Calu3 (cell line): ENCODE results near the gene CERT1. TPM values are rescaled to one million over a fixed set of nuclear protein-coding genes. Genes with fewer than 3 reads are reported as not detected.

ENCODE experiments used
- BruUV-seq: library from RNA; stranded (reverse); fragments of 400-500 nt; replicated peaks from 2 replicates; lab custom pipeline; 2021; lab: Mats Ljungman, UMichigan
- CTCF ChIA-PET: fragments of 300-600 bp; sonication (Branson Sonifier 250); formaldehyde crosslinking; loops from one replicate; lab custom pipeline; 2022; ENCODE audit warnings: antibody characterized with exemption; lab: Charles Lee
- DNase-seq: peaks from one replicate; pipeline ENCODE4 v3.0.0; 2022
- H3K27ac Mint-ChIP-seq: one replicate; pipeline ENCODE4 v1.8.0; 2022; ENCODE audit warnings: mixed read lengths; ENCODE audit not compliant: unreplicated experiment
- H3K27me3 Mint-ChIP-seq: one replicate; pipeline ENCODE4 v1.8.0; 2022; ENCODE audit warnings: mixed read lengths; ENCODE audit not compliant: unreplicated experiment
- H3K36me3 Mint-ChIP-seq: one replicate; pipeline ENCODE4 v1.8.0; 2022; ENCODE audit warnings: mild to moderate bottlenecking, moderate library complexity, mixed read lengths; ENCODE audit not compliant: insufficient read depth, unreplicated experiment
- H3K4me1 Mint-ChIP-seq: one replicate; pipeline ENCODE4 v1.8.0; 2022; ENCODE audit warnings: mild to moderate bottlenecking, low read depth, mixed read lengths; ENCODE audit not compliant: unreplicated experiment
- H3K4me3 Mint-ChIP-seq: one replicate; pipeline ENCODE4 v1.8.0; 2022; ENCODE audit warnings: mild to moderate bottlenecking, low read depth, moderate library complexity, mixed read lengths; ENCODE audit not compliant: unreplicated experiment
- H3K9me3 Mint-ChIP-seq: one replicate; pipeline ENCODE4 v1.8.0; 2022; ENCODE audit warnings: low read depth, mixed read lengths; ENCODE audit not compliant: unreplicated experiment
- CTCF ChIP-seq: fragments of 200-600 bp; IDR thresholded peaks from one replicate; pipeline ENCODE4 v1.8.0; 2022; ENCODE audit warnings: antibody characterized with exemption; ENCODE audit not compliant: unreplicated experiment
- intact Hi-C: fragments of 100-400 bp; cut with micrococcal nuclease; formaldehyde crosslinking; loops from one replicate; pipeline ENCODE4 v1.10.0; 2022; ENCODE audit not compliant: unreplicated experiment
- total RNA-seq: library from RNA; stranded (reverse); gene quantifications from 2 replicates; pipeline ENCODE4 v1.2.3, GENCODE V29; 2022

Gene CERT1
- total RNA-seq, 1 experiment from 2014 or later: 63.4 TPM

GRCh38 chr5:75363726-75364495 is 147.5 kb downstream of the CERT1 start:
- no peak for TF ChIP-seq CTCF
- BruUV-seq: no TSS peak
- DNase-seq: no peak
- Mint-ChIP-seq H3K4me3 (no peak overlapping the region), H3K27ac (peak overlapping the region; percentile 41), H3K27me3 (no peaks in the 10 kb centered on the region), H3K9me3 (no peaks in the 10 kb centered on the region), H3K4me1 (no peaks in the 10 kb centered on the region), H3K36me3 (peaks cover 82% of the 10 kb centered on the region)
- CTCF ChIA-PET: no interaction called here
- intact Hi-C loops: no loop called here

GRCh38 chr5:75363111-75363510 is 148.3 kb downstream of the CERT1 start:
- H3K27me3 Mint-ChIP-seq: no peaks in the 10 kb centered on the region
- CTCF ChIA-PET: no interaction called here
- no TSS peak for BruUV-seq

GRCh38 chr5:75362474-75362975 is 148.9 kb downstream of the CERT1 start:
- peak overlapping the region; percentile 41 for H3K27ac Mint-ChIP-seq
- peaks cover 86% of the 10 kb centered on the region for H3K36me3 Mint-ChIP-seq
- CTCF ChIA-PET: no interaction called here

More at GRCh38 chr5:75363111-75363510, 148.3 kb downstream of the CERT1 start:
- no peak for DNase-seq
- Mint-ChIP-seq H3K4me1 (no peaks in the 10 kb centered on the region), H3K4me3 (no peak overlapping the region), H3K27ac (peak overlapping the region; percentile 41), H3K9me3 (no peaks in the 10 kb centered on the region), H3K36me3 (peaks cover 86% of the 10 kb centered on the region)
- TF ChIP-seq CTCF: no peak
- intact Hi-C loops: no loop called here

DNA sequence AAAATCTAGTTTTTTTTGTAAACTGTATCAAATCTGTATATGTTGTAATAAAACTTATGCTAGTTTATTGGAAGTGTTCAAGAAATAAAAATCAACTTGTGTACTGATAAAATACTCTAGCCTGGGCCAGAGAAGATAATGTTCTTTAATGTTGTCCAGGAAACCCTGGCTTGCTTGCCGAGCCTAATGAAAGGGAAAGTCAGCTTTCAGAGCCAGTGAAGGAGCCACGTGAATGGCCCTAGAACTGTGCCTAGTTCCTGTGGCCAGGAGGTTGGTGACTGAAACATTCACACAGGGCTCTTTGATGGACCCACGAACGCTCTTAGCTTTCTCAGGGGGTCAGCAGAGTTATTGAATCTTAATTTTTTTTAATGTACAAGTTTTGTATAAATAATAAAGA is 150.1 kb downstream of the CERT1 start:
- TF ChIP-seq CTCF: no peak
- no peak for DNase-seq
- Mint-ChIP-seq H3K27me3 (no peaks in the 10 kb centered on the region), H3K4me3 (no peak overlapping the region), H3K36me3 (peaks cover 92% of the 10 kb centered on the region), H3K9me3 (no peaks in the 10 kb centered on the region), H3K27ac (peak overlapping the region; percentile 41), H3K4me1 (no peaks in the 10 kb centered on the region)
- BruUV-seq: no TSS peak
- intact Hi-C loops: no loop called here
- CTCF ChIA-PET: interaction anchor here (1.3 kb wide), 1 partner anchor 10 kb away, joined by 10 read pairs; no protein-coding TSS in a partner anchor

More at GRCh38 chr5:75362474-75362975, 148.9 kb downstream of the CERT1 start:
- intact Hi-C loops: no loop called here
- no peaks in the 10 kb centered on the region for H3K9me3 Mint-ChIP-seq
- DNase-seq: no peak
- no TSS peak for BruUV-seq
- H3K4me1 Mint-ChIP-seq: no peaks in the 10 kb centered on the region
- no peaks in the 10 kb centered on the region for H3K27me3 Mint-ChIP-seq
- TF ChIP-seq CTCF: no peak
- no peak overlapping the region for H3K4me3 Mint-ChIP-seq
